Body of pancreas (tissue), 4 donors: ENCODE measurements around the gene TARP. TPM values are rescaled to one million over a fixed set of nuclear protein-coding genes. Genes with fewer than 3 reads are reported as not detected.

Source experiments
- ATAC-seq: fragments of 150-250 bp; one replicate; pipeline ENCODE4 v1.9.1; 2016
- DNase-seq, 4 donors: peaks; one replicate each; pipeline ENCODE4 v3.0.0-alpha.2; 2019
- H3K27ac ChIP-seq, 4 donors: fragments of 200-600 bp; sonication (generic); 1 replicate in 3 of 4; 2 replicates in 1 of 4; pipeline versions ENCODE4 v1.5.1 to v1.6.1; 2016 to 2019; ENCODE audit warnings: mild to moderate bottlenecking in 1 of 4, mixed read lengths in 1 of 4, moderate library complexity in 1 of 4
- H3K27me3 ChIP-seq, 2 donors: fragments of 200-600 bp; sonication (generic); one replicate each; pipeline ENCODE4 v1.6.0; 2016; ENCODE audit warnings: mild to moderate bottlenecking in 1 of 2
- H3K36me3 ChIP-seq, 2 donors: fragments of 200-600 bp; sonication (generic); replicated peaks in 1 of 2; 2 replicates each; pipeline ENCODE4 v1.5.1; 2016; ENCODE audit warnings: low read depth in 2 of 2; ENCODE audit not compliant: insufficient read depth in 1 of 2
- H3K4me1 ChIP-seq: fragments of 200-600 bp; sonication (generic); one replicate; pipeline ENCODE4 v1.6.0; 2016
- H3K4me3 ChIP-seq, 2 donors: fragments of 200-600 bp; sonication (generic); 1 replicate in 1 of 2; 2 replicates in 1 of 2; pipeline ENCODE4 v1.5.1; 2016 to 2019
- H3K9me3 ChIP-seq, 3 donors: fragments of 200-600 bp; sonication (generic); 1 replicate in 2 of 3; 2 replicates in 1 of 3; pipeline ENCODE4 v1.5.1; 2016
- POLR2A ChIP-seq, 3 donors: fragments of 450-650 bp; IDR thresholded peaks; one replicate each; pipeline ENCODE4 v1.6.1; 2016; ENCODE audit warnings: antibody characterized with exemption in 3 of 3, mild to moderate bottlenecking in 2 of 3
- WGBS, 2 donors: methylation state at CpG; one replicate each; pipeline ENCODE4 v1.1.5; 2017; 5-methylcytosine and 5-hydroxymethylcytosine counted together
- intact Hi-C: fragments of 100-400 bp; cut with DNase I; formaldehyde crosslinking; loops from one replicate; pipeline ENCODE4 v1.15.1; 2023
- small RNA-seq: library from RNA; depleted of rRNA; stranded (forward); fragments of <200 nt; gene quantifications from one replicate; pipeline ENCODE3, GENCODE V24; 2016
- total RNA-seq, 2 donors: library from RNA; depleted of rRNA; stranded (reverse); fragments of >200 nt; gene quantifications; one replicate each; pipeline ENCODE4 v1.1.0, GENCODE V29; 2016

Gene TARP

DNA sequence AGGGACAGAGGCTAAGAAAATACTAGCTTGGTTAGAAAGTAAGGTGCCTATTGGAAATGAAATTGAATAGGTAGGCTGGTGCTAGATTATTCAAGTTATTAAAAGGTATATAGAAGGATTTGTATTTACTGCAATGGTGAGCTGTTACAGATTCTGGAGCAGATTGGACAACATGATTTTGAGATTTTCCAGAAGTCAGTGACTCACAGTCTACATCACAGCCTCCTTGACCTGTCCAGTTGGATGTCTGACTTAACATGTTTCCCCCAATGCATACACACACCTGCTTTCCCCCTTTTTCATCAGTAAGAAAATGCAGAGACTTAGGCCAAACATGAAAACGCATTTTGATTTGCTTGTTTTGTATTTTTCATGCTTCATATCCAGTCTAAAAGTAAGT is 62.0 kb downstream of the TARP start:
- intact Hi-C loops, result no loop called here
- 77 to 90% methylated on average over 1 of the region's 1 CpG for WGBS, 2 donors
- H3K4me3 ChIP-seq, result no peak overlapping the region
- ATAC-seq (no peak), DNase-seq (no peak)
- no peak for TF ChIP-seq POLR2A (IDR thresholded peaks at IDR 0.05)
- H3K9me3 ChIP-seq, result no peaks in the 10 kb centered on the region
- H3K4me1 ChIP-seq, result peaks cover 21% of the 10 kb centered on the region
- H3K36me3 ChIP-seq, result no peaks in the 10 kb centered on the region
- H3K27ac ChIP-seq, result no peak overlapping the region
- H3K27me3 ChIP-seq, result no peaks in the 10 kb centered on the region

Small RNA genes within 50 kb of the gene (small RNA-seq; reads per million reads assigned to genes)
- gene TRGJ1 (not detected), gene TRGJ2 (not detected), gene TRGJP (not detected), gene TRGJP1 (not detected), gene TRGJP2 (not detected), gene TRGVA (not detected)

Other genes with a start within 250 kb of the TARP start
- 10 to 100 TPM; 10.9 to 19.7 TPM for gene STARD3NL, start 95.4 kb downstream of the TARP start, total RNA-seq